SKM-1 treated with dmso at 0.1 percent for 144 hours (cell line): Measurements from ENCODE around the gene KCTD1.

Source experiments
- DNase-seq: peaks from one replicate; lab custom pipeline; 2025; ENCODE audit not compliant: unreplicated experiment; lab: John Stamatoyannopoulos, UW

The KCTD1 gene

DNA sequence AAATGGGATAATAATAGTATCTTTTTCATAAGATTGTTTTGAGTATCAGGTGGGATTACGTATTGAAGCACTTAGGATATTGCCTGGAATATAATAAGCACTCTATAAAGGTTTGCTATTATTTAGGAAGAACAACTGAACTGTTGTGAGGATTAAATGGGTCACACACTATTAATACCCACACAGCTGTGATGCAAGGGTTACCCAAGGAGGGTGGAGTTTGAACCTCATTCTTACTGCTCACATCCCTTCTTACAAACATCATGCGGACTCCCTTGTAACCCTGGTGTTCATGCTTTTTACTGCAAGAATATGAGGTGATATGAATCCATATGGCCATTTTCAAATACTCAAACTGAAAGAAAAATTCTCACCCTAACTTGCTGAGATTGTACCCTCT, 113.5 kb downstream of the KCTD1 start:
- DNase-seq, result no peak

- DNase-seq, result no peak
These were observed 115.5 kb downstream of the KCTD1 start for GRCh38 chr18:26432651-26433424.

- no peak for DNase-seq
These were observed 118.7 kb downstream of the KCTD1 start for GRCh38 chr18:26429535-26430226.

DNA sequence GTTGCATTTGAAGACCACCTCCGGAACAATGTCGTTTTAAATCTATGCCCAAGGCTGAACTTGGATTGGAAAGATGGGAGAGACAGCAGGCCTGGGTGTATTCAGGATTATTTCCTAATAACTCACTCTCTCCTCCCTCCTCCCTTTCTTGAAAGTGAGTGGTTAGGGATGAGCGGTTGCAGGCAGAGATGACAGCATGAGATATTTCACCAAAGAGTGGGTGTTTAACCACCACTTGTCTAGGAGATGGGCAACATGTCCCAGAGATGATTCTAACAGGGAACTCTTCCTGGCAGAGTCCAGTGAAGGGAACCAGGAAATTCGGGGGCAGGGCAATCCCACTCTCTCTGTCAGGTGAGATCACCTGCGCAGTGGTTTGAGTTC, 123.2 kb downstream of the KCTD1 start:
- no peak for DNase-seq

DNA sequence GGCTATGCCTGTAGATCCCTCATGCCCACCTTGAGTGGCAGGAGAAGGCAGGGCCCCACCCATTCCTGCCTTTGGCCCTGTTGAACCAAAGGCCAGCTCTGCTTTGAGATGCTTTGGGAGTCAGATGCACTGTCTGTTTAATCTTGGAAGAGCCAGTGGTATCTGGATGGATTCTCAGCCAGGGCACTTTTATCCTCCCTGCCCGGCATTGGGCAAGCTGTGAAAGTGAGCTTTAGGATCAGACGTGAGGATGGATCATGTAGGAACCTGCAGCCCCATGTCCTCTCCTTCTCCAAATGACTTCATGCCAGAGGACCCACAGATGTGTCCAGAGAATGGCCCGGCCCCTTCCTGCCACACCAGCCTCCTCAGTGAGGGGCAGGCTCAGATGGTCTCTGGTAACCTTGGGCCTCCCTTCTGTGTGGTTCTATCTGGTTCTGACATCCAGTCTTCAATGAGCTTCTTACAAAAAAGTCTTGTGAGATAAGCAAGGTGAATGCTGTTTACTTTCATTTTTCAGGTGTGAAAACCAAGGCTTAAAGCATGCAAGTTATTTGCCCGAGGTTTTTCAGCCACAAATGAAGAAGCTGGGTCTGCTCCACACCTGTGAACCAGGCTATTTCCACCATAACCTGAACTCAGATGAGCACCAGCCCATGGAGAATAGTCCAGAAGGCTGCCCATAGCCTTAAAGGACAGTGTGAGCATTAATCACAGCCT, 123.8 kb downstream of the KCTD1 start:
- DNase-seq, result no peak

DNA sequence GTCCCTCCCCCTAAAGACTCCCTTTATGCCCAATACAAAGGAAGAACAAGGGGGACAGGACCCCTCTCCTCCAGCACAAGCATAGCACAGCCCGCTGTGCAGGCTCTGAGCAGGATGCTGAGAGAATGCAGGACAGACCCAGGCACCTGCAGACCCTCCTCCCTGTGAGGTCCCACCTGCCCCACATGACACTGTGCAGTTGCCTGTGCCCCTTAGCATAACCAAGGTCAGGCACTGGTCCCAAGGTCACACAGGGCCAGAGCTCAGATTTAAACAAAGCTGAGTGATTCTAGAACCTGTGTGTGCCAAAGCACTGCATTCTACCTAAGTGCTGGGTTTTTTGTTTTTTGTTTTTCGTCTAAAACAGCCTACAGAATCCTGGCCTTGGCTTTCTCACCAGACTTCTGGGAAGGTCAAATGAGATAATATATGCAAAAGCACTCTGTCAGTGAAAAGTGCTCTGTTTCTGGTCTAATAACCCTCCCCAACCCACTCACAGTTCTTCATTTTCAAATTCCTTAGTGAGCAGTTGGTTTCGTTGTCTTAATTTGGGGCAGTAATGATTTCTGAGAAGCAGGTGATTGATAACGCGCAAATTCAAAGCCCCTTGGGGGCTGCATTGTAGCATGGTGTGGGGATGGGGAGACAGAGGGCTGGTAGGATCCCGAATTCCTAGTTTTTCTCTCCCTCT, 125.7 kb downstream of the KCTD1 start:
- no peak for DNase-seq

DNA sequence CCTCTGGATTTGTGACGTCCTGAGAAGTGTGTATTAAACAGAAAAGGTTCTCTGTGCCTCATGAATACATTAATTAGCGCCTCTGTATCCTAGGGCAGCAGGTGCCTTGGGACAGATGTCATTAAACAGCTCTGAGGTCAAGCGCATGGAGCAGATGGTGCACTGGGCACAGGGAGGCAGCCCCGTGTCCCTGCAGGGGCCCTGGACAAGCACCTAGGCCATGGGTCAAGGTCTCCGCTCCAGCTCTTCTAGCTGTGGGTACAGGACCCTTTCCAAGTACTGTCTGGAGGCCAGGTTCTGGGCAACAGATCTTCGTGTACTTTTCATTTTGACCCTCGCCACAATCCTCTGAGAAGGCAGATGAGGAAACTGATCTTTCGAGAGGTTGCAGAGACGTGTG, 126.4 kb downstream of the KCTD1 start:
- no peak for DNase-seq

DNA sequence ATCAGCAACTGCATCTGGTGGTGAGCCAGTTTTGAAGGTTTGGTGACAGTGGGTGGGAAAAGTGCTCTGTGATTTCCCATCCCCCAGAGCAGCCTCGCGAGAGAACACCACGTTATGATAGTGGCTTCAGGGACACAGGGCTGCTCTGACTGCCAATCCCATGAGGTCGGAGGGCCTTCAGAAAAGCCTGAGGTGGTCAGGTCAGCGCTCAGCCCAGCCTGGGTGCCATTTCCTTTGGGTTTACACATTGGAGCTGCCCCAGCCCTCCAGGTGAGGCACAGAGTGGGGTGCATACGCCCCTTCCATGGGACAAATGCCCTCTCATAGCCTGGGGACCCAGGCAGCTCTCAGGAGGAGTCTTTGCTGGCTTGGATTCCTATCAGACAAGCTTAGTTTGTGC, 126.8 kb downstream of the KCTD1 start:
- no peak for DNase-seq

DNA sequence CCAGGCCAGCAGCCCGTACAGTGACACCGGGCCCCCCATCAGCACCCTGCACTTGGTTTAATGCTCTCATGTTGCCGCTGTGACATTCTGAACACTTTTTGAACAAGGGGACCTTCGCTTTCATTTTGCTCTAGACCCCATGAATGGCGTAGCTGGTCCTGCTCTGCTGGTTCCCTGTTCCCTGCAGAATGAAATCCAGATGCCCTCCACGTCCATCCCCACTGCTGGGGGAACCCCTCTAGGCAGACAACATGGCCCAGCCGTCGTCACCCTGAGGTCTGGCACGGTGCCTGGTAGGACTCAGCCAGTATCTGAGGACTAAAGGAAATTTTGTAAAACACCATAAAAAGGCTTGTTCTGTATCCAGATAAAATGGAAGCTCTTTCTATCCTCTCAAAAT, 128.6 kb downstream of the KCTD1 start:
- DNase-seq, result no peak

- no peak for DNase-seq
These were observed 130.1 kb downstream of the KCTD1 start for GRCh38 chr18:26418225-26418624.

GRCh38 chr18:26417190-26417589, 131.2 kb downstream of the KCTD1 start:
- no peak for DNase-seq

DNA sequence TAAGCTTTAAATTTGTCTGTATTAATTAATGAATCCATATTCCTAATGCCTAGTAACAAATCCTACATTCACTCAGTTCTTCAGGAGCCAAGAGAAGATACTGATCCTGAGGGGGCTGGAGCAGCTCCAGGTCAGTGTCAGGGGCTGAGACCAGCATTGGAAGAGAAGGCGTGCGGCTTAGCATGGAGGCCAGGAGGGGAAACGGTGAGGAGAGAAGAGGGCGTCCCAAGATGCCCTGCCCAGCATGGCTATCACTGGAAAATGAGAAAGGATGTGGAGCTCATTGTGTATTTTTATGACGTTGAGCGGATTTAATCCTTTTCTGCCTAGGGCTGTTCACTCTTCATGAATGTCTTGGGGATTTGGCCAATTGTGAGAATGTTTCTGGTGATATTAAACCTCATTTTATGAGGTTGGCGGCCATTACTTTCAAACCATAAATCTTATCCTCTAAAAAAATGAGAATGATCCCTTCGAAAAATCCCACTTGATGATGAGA, 131.7 kb downstream of the KCTD1 start:
- DNase-seq, result no peak

- DNase-seq, result no peak
These were observed 132.7 kb downstream of the KCTD1 start for GRCh38 chr18:26415631-26416030.

DNA sequence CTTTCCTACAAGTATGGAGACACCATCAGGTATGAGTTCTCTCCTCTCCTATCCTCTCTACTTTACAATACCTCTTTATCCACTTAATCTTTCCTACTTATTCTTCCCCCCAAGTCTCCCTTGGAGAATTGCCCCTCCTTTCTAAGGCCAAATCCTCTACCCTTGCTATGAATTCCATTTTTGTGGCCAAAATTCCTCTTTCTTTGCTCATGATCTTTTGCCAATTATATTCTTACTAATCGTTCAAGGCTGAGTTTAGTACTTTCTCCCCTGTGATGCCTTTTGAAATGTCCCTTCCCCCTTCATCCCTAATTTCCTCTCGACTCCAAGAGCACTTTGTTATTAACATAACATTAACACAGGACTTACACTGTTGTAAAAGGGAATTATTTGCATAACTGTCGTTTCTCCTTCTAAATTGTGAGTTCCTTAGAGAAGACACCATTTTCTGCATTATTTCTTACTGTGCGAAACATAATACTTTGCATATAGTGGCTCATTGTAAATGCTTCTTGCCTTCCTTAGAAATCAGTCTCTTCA, 133.4 kb downstream of the KCTD1 start:
- DNase-seq, result no peak

DNA sequence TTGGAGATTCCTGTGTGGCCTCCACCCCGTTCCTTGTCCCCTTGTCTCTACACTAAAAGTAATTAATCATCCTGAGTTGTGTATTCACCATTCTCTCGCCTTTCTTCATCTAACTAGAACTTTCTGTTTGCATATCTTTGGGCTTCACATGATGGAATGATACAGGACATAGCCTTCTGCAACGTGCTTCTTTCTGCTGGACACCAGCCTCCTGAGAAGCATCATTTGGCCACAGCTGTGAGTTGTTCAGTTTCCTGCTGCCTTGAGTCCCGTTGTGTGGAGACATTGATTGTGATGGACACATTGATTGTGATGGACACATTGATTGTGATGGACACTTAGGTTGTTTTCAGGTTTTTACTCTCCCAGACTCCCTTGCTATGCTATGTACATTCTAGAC, 139.3 kb downstream of the KCTD1 start:
- DNase-seq, result no peak

DNA sequence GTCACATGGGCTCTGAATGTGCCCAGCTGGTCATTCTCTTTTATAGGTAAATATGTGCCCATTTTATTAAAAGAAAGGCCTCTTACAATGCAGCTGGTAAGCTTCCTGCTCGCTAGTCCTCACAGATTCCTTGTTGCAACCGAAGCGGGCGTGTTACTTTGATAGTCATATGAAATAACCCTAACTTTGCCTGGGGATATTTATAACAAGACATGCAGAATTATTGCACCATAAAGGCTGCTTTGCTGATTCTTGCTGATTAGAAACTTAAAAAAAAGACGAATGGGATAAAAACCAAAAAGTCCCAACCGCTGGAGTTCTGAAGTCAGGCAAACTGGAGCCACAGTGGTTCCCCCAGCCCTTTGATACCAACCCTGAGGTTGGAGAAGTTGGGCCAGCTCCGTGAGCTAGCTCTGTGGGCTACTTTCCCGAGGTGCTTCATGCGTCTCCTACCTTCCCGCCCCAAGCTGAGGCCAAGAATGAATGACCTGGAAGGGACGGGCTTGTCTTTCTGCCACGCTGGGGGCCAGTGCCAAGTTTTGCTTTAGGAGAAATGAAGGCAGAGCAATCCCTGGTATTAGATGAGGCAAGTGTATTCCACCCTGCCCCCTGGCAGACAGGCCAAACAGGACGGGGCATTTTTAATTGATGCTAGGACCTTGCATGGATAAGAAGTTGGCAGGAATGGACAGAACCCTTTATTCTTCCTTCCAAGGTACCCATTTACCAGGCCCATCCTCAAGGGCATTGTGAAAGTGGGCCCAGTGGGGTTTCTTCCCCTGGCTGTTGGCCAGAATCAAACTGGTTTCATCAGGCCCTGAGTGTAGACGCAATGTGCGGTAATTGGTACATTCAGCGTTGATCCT, 140.4 kb downstream of the KCTD1 start:
- DNase-seq, result no peak

- no peak for DNase-seq
These were observed 141.4 kb downstream of the KCTD1 start for GRCh38 chr18:26406854-26407517.

GRCh38 chr18:26406324-26406723, 142.0 kb downstream of the KCTD1 start:
- no peak for DNase-seq

DNA sequence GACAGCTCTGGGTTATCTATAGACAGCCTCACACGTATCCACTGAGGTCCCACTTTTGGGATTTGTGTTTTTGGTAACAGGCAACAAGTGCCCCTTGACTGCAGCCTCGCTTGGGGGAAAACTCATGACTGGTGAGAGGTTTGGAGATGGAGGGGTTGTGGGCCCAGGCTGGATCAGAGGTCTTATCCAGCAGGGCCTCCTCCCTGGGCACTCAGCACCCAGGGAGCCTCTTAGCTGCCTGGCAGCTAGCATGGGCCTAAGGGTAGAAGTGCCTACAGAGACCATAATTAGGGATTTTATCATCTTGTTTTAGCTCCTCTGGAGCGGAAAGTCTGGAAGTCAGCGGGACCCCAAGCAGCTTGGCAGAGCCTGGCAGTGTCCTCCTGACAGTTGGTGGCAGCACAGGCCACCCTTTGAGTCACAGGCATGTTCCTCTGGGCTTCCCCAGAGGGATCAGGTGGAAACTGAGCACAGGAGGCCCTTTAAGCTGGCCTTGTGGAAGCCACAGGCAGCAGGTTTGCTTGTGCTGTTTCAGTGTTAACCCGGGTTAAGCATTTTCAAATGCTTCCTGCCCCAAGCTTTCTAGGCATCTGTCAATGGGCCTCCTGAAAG, 143.1 kb downstream of the KCTD1 start:
- DNase-seq, result peak; percentile 1
